Measurements from ENCODE around the gene UBE2E2.

- TF ChIP-seq GATA3 (IDR thresholded peaks at IDR 0.05; ENCODE audit: low read depth, low read length) = no peak
- no peak for TF ChIP-seq GATA2 (IDR thresholded peaks at IDR 0.05; ENCODE audit: low read depth, low read length)
Measured at GRCh38 chr3:23601091-23601822, 398.1 kb downstream of the UBE2E2 start.

Measured in SH-SY5Y (cell line).